HepG2 (cell line): ENCODE measurements around the gene ZNF48. TPM values are rescaled to one million over a fixed set of nuclear protein-coding genes. Genes with fewer than 3 reads are reported as not detected.
A peak's percentile ranks its signal among the peaks of the same experiment; 100 is the strongest.

Experiments
- ESRRA ChIP-seq: sonication (generic); formaldehyde crosslinking; IDR thresholded peaks from 2 replicates; pipeline ENCODE4 v1.5.1; 2020; ENCODE audit warnings: mild to moderate bottlenecking, low read depth, missing genetic modification reagents
- FOXP1 ChIP-seq, 2 experiments: fragments of 450-650 bp in 1 of 2; IDR thresholded peaks; 2 replicates each; pipeline ENCODE4 v1.6.1; 2017 to 2018; ENCODE audit warnings: antibody characterized with exemption in 1 of 2
- HNRNPLL ChIP-seq: fragments of 200-400 bp; formaldehyde crosslinking; IDR thresholded peaks from 2 replicates; pipeline ENCODE4 v1.6.1; 2017; ENCODE audit warnings: mild to moderate bottlenecking, low read depth, low read length; ENCODE audit not compliant: poor library complexity, severe bottlenecking
- HNRNPUL1 ChIP-seq: fragments of 200-400 bp; formaldehyde crosslinking; IDR thresholded peaks from 2 replicates; pipeline ENCODE4 v1.6.1; 2017; ENCODE audit warnings: low read depth, mild to moderate bottlenecking, low read length, moderate library complexity
- ISL2 ChIP-seq: sonication (generic); formaldehyde crosslinking; IDR thresholded peaks from 2 replicates; pipeline ENCODE4 v1.5.0; 2020; ENCODE audit warnings: missing genetic modification reagents
- NPAS2 ChIP-seq: sonication (generic); formaldehyde crosslinking; IDR thresholded peaks from 2 replicates; pipeline ENCODE4 v1.8.0; 2022; ENCODE audit warnings: mild to moderate bottlenecking, missing genetic modification reagents, borderline replicate concordance
- SRY ChIP-seq: sonication (generic); formaldehyde crosslinking; IDR thresholded peaks from 2 replicates; pipeline ENCODE4 v1.8.0; 2022; ENCODE audit warnings: mild to moderate bottlenecking, missing genetic modification reagents
- ZFP41 ChIP-seq: sonication (generic); formaldehyde crosslinking; IDR thresholded peaks from 2 replicates; pipeline ENCODE4 v1.4.0; 2020; ENCODE audit warnings: mild to moderate bottlenecking, missing genetic modification reagents, borderline replicate concordance
- ZFP82 ChIP-seq: sonication (generic); formaldehyde crosslinking; IDR thresholded peaks from 2 replicates; pipeline ENCODE4 v1.5.1; 2020; ENCODE audit warnings: mild to moderate bottlenecking, missing genetic modification reagents, borderline replicate concordance
- polyA plus RNA-seq, 8 experiments: library from polyadenylated mRNA; depleted of rRNA in 3 of 8; stranded (reverse) in 7 of 8; unstranded in 1 of 8; fragments of >200 nt; fragmentation: Illumina TruSeq in 4 of 8; extraction: Trizol in 4 of 8; gene quantifications; 2 replicates each; pipeline versions ENCODE4 v1.2.1 to v1.2.3, GENCODE V29; 2011 to 2016; ENCODE audit warnings: low read depth in 4 of 8, missing spikeins in 1 of 8, mixed read lengths in 1 of 8; ENCODE audit not compliant: insufficient read depth in 1 of 8
- total RNA-seq, 5 experiments: library from RNA; depleted of rRNA; stranded (reverse); fragments of >200 nt; fragmentation: Illumina TruSeq; extraction: Trizol; gene quantifications; 2 replicates each; pipeline ENCODE4 v1.2.3, GENCODE V29; 2016; ENCODE audit warnings: low read depth in 1 of 5
- TF ChIP-seq, protein P1 (sequence below): sonication (generic); formaldehyde crosslinking; IDR thresholded peaks from 2 replicates; pipeline ENCODE4 v1.8.1; 2023; ENCODE audit warnings: mild to moderate bottlenecking, missing genetic modification reagents
- TF ChIP-seq, protein P2 (sequence below): IDR thresholded peaks from 2 replicates; pipeline ENCODE4 v1.6.1; 2016; ENCODE audit warnings: control low read depth
- TF ChIP-seq, protein P3 (sequence below): sonication (generic); formaldehyde crosslinking; IDR thresholded peaks from 2 replicates; pipeline ENCODE4 v1.4.0; 2020; ENCODE audit warnings: mild to moderate bottlenecking, missing genetic modification reagents
- TF ChIP-seq, protein P4 (sequence below): sonication (generic); formaldehyde crosslinking; IDR thresholded peaks from 2 replicates; pipeline ENCODE4 v1.4.0; 2020; ENCODE audit warnings: mild to moderate bottlenecking, missing genetic modification reagents
- TF ChIP-seq, protein P5 (sequence below): sonication (generic); formaldehyde crosslinking; IDR thresholded peaks from 2 replicates; pipeline ENCODE4 v1.5.1; 2020; ENCODE audit warnings: mild to moderate bottlenecking, moderate library complexity, missing genetic modification reagents

ZNF48 gene
- total and polyA plus RNA-seq, 2 of the 13 experiments (the other 11 are each of a cell fraction or from before 2014, with no cell fraction given): 9.9 to 12.3 TPM

DNA sequence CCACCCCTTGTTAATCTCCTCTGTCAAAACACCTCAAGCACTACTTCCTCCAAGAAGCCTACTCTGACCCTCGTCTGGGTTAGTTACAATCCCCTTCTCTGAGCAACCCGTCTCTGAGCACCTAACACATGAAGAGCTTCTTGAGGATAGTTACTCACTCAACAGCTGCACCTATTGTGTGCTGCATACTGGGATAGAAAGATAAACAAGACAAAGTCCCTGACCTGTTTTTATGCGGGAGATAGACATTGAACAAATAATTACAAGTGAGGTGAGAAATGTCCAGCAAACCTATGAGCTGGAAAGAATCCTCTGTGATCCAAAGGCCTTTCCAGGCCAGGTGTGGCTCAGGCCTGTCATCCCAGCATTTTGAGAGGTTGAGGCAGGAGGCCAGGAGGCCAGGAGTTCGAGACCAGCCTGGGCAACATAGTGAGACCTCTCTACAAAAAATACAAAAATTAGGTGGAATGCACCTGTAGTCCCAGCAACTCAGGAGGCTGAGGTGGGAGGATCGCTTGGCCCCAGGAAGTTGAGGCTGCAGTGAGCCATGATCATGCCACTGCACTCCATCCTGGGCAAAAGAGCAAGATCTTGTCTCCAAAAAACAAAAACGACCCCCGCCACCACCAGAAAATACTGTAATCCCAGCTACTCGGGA is 6.7 kb downstream of the ZNF48 start (continued):
- TF ChIP-seq, protein P1, sequence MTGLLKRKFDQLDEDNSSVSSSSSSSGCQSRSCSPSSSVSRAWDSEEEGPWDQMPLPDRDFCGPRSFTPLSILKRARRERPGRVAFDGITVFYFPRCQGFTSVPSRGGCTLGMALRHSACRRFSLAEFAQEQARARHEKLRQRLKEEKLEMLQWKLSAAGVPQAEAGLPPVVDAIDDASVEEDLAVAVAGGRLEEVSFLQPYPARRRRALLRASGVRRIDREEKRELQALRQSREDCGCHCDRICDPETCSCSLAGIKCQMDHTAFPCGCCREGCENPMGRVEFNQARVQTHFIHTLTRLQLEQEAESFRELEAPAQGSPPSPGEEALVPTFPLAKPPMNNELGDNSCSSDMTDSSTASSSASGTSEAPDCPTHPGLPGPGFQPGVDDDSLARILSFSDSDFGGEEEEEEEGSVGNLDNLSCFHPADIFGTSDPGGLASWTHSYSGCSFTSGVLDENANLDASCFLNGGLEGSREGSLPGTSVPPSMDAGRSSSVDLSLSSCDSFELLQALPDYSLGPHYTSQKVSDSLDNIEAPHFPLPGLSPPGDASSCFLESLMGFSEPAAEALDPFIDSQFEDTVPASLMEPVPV (CRISPR knock-in tag): 0 out of 2 replicates have a peak, but pooled peaks have one; percentile 65
- no peak for TF ChIP-seq SRY (CRISPR knock-in tag)
- TF ChIP-seq HNRNPUL1: no peak
- TF ChIP-seq ZFP41 (CRISPR knock-in tag): no peak
- TF ChIP-seq, protein P2, sequence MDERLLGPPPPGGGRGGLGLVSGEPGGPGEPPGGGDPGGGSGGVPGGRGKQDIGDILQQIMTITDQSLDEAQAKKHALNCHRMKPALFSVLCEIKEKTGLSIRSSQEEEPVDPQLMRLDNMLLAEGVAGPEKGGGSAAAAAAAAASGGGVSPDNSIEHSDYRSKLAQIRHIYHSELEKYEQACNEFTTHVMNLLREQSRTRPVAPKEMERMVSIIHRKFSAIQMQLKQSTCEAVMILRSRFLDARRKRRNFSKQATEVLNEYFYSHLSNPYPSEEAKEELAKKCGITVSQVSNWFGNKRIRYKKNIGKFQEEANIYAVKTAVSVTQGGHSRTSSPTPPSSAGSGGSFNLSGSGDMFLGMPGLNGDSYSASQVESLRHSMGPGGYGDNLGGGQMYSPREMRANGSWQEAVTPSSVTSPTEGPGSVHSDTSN (CRISPR knock-in tag): peak; percentile 7; the same call in 1 of the 2 replicates
- 0 out of 2 replicates have a peak, but pooled peaks have one; percentile 23 for TF ChIP-seq FOXP1 (IDR thresholded peaks at IDR 0.05)
- TF ChIP-seq FOXP1 (CRISPR knock-in tag; IDR thresholded peaks at IDR 0.05): peak; percentile 92
- TF ChIP-seq ESRRA: no peak; the same call in 1 of the 2 replicates
- TF ChIP-seq, protein P3, sequence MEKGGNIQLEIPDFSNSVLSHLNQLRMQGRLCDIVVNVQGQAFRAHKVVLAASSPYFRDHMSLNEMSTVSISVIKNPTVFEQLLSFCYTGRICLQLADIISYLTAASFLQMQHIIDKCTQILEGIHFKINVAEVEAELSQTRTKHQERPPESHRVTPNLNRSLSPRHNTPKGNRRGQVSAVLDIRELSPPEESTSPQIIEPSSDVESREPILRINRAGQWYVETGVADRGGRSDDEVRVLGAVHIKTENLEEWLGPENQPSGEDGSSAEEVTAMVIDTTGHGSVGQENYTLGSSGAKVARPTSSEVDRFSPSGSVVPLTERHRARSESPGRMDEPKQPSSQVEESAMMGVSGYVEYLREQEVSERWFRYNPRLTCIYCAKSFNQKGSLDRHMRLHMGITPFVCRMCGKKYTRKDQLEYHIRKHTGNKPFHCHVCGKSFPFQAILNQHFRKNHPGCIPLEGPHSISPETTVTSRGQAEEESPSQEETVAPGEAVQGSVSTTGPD: no peak
- TF ChIP-seq HNRNPLL: no peak
- TF ChIP-seq NPAS2 (CRISPR knock-in tag): no peak
- TF ChIP-seq ZFP82 (CRISPR knock-in tag): peak; percentile 75; the same call in 1 of the 2 replicates
- TF ChIP-seq ISL2 (CRISPR knock-in tag): peak; percentile 65; the same call in 1 of the 2 replicates
- TF ChIP-seq, protein P4, sequence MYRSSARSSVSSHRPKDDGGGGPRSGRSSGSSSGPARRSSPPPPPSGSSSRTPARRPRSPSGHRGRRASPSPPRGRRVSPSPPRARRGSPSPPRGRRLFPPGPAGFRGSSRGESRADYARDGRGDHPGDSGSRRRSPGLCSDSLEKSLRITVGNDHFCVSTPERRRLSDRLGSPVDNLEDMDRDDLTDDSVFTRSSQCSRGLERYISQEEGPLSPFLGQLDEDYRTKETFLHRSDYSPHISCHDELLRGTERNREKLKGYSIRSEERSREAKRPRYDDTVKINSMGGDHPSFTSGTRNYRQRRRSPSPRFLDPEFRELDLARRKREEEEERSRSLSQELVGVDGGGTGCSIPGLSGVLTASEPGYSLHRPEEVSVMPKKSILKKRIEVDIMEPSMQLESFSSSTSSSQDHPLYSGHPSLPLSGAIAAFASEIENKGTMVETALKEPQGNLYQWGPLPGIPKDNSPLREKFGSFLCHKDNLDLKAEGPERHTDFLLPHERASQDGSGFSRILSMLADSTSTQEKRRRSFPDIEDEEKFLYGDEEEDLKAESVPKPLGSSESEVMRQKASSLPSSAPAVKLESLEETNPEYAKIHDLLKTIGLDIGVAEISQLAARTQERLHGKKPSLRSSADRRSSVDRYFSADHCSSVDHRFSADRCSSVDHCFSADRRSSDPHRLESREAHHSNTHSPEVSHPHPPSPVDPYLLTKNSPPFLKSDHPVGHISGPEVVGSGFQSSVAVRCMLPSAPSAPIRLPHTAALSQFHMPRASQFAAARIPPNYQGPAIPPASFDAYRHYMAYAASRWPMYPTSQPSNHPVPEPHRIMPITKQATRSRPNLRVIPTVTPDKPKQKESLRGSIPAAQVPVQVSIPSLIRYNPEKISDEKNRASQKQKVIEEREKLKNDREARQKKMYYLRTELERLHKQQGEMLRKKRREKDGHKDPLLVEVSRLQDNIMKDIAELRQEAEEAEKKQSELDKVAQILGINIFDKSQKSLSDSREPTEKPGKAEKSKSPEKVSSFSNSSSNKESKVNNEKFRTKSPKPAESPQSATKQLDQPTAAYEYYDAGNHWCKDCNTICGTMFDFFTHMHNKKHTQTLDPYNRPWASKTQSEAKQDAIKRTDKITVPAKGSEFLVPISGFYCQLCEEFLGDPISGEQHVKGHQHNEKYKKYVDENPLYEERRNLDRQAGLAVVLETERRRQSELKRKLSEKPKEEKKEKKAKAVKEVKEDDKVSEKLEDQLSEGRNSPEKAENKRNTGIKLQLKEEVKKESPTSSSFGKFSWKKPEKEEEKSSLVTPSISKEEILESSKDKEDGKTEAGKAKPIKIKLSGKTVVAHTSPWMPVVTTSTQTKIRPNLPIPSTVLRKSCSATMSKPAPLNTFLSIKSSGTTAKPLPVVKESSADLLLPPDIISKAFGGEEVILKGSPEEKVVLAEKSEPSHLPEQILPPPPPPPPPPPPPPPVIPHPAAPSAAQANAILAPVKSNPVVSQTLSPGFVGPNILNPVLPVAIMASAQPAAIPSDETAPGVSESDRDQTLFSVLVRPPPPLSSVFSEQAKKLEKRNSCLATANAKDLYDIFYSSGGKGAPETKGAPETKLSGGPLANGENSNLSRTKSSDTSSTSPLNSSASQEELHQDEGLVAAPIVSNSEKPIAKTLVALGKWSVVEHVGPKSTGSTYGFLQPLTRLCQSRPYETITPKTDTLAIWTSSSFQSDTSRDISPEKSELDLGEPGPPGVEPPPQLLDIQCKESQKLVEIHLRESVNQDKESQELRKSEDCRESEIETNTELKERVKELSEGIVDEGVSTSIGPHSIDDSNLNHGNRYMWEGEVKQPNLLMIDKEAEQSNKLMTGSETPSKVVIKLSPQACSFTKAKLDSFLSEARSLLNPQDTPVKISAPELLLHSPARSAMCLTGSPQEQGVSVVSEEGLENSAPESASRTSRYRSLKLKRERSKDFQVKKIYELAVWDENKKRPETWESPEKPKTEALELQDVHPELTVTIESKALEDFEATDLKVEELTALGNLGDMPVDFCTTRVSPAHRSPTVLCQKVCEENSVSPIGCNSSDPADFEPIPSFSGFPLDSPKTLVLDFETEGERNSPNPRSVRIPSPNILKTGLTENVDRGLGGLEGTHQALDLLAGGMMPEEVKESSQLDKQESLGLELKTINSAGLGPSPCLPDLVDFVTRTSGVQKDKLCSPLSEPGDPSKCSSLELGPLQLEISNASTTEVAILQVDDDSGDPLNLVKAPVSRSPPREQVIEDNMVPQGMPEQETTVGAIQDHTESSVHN (CRISPR knock-in tag): no peak
- TF ChIP-seq, protein P5, sequence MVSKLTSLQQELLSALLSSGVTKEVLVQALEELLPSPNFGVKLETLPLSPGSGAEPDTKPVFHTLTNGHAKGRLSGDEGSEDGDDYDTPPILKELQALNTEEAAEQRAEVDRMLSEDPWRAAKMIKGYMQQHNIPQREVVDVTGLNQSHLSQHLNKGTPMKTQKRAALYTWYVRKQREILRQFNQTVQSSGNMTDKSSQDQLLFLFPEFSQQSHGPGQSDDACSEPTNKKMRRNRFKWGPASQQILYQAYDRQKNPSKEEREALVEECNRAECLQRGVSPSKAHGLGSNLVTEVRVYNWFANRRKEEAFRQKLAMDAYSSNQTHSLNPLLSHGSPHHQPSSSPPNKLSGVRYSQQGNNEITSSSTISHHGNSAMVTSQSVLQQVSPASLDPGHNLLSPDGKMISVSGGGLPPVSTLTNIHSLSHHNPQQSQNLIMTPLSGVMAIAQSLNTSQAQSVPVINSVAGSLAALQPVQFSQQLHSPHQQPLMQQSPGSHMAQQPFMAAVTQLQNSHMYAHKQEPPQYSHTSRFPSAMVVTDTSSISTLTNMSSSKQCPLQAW (CRISPR knock-in tag): peak; percentile 83
